GM18907 (cell line): ENCODE measurements around the gene FXYD1.
"Not testable (repeated sequence)": the region's sequence is repeated elsewhere in the genome, so short reads cannot be mapped to it uniquely, and the experiment has no call there.

Experiments used
- ATAC-seq: cut with Tn5 transposase; IDR thresholded peaks from one replicate; pipeline ENCODE4 v1.9.1; 2021; ENCODE audit warnings: mild to moderate bottlenecking, moderate library complexity; ENCODE audit not compliant: unreplicated experiment

The FXYD1 gene

GRCh38 chr19:35124098-35125060 is 14.2 kb upstream of the FXYD1 start:
- ATAC-seq = peak; percentile 77

- no peak for ATAC-seq
Measured at GRCh38 chr19:35125270-35125717, 13.3 kb upstream of the FXYD1 start.

- ATAC-seq = no peak
Measured at GRCh38 chr19:35125749-35126623, 12.6 kb upstream of the FXYD1 start.

- ATAC-seq = no peak
Measured at GRCh38 chr19:35126624-35126959, 12.0 kb upstream of the FXYD1 start.

- no peak for ATAC-seq
Measured at GRCh38 chr19:35127871-35128270, 10.8 kb upstream of the FXYD1 start.

GRCh38 chr19:35128398-35129057 is 10.1 kb upstream of the FXYD1 start:
- no peak for ATAC-seq

- not testable (repeated sequence) for ATAC-seq
Measured at GRCh38 chr19:35129724-35130274, 8.8 kb upstream of the FXYD1 start.

GRCh38 chr19:35130761-35131720 is 7.6 kb upstream of the FXYD1 start:
- ATAC-seq = no peak

GRCh38 chr19:35132254-35132653 is 6.4 kb upstream of the FXYD1 start:
- ATAC-seq = no peak

- no peak for ATAC-seq
Measured at GRCh38 chr19:35133826-35134225, 4.8 kb upstream of the FXYD1 start.

GRCh38 chr19:35134601-35135242 is 3.9 kb upstream of the FXYD1 start, which contains the start of gene LGI4:
Gene LGI4 (minus strand): TSS chr19:35135059. CDS start chr19:35134680, 379 bp downstream.
- ATAC-seq = no peak

GRCh38 chr19:35135389-35135909 is 3.2 kb upstream of the FXYD1 start:
- peak; percentile 65 for ATAC-seq

- no peak for ATAC-seq
Measured at GRCh38 chr19:35136231-35136630, 2.4 kb upstream of the FXYD1 start.

- ATAC-seq = no peak
Measured at GRCh38 chr19:35136977-35137702, 1.5 kb upstream of the FXYD1 start.

GRCh38 chr19:35140207-35140961 is 1.8 kb downstream of the FXYD1 start:
- no peak for ATAC-seq

- peak; percentile 65 for ATAC-seq
Measured at GRCh38 chr19:35140962-35141836, 2.6 kb downstream of the FXYD1 start.
